Muscle of leg (tissue), 11 donors: ENCODE data around the gene MAB21L4. TPM values are rescaled to one million over a fixed set of nuclear protein-coding genes. Genes with fewer than 3 reads are reported as not detected.

Source experiments
- DNase-seq: peaks from one replicate; pipeline ENCODE4 v3.0.0; 2013
- H3K27ac ChIP-seq: one replicate; pipeline ENCODE4 v1.5.1; 2013; ENCODE audit warnings: mild to moderate bottlenecking, low read length, control low read depth
- H3K27me3 ChIP-seq: one replicate; pipeline ENCODE4 v1.6.1; 2013; ENCODE audit warnings: low read length; ENCODE audit not compliant: control insufficient read depth, insufficient read depth
- H3K36me3 ChIP-seq: one replicate; pipeline ENCODE4 v1.6.1; 2013; ENCODE audit warnings: low read length; ENCODE audit not compliant: control insufficient read depth, insufficient read depth
- H3K4me1 ChIP-seq: one replicate; pipeline ENCODE4 v1.6.1; 2013; ENCODE audit warnings: low read length; ENCODE audit not compliant: control insufficient read depth, insufficient read depth
- H3K4me3 ChIP-seq: one replicate; pipeline ENCODE4 v1.5.1; 2013; ENCODE audit warnings: low read length, control low read depth
- H3K9me3 ChIP-seq: replicated peaks from 2 replicates; pipeline ENCODE4 v1.6.1; 2013; ENCODE audit warnings: low read depth, low read length; ENCODE audit not compliant: control insufficient read depth
- WGBS: methylation state at CpG from one replicate; pipeline ENCODE4 v1.1.5; 2013; ENCODE audit warnings: missing lambda C conversion rate; ENCODE audit not compliant: insufficient coverage; 5-methylcytosine and 5-hydroxymethylcytosine counted together
- polyA plus RNA-seq, 8 donors: library from polyadenylated mRNA; unstranded; fragments of 120-200 nt; gene quantifications; one replicate each; pipeline versions ENCODE4 v1.2.1 to v1.2.3, GENCODE V29; 2013; ENCODE audit warnings: inconsistent platforms in 1 of 8, low replicate concordance in 1 of 8; ENCODE audit not compliant: insufficient read length in 8 of 8, insufficient read depth in 1 of 8
- total RNA-seq: library from RNA; stranded (reverse); fragments of 120-200 nt; gene quantifications from one replicate; pipeline ENCODE4 v1.2.4, GENCODE V29; 2013

Gene MAB21L4
- total and polyA plus RNA-seq, 9 donors = 0.06 to 2.4 (median 0.36) TPM; not detected in 4

DNA sequence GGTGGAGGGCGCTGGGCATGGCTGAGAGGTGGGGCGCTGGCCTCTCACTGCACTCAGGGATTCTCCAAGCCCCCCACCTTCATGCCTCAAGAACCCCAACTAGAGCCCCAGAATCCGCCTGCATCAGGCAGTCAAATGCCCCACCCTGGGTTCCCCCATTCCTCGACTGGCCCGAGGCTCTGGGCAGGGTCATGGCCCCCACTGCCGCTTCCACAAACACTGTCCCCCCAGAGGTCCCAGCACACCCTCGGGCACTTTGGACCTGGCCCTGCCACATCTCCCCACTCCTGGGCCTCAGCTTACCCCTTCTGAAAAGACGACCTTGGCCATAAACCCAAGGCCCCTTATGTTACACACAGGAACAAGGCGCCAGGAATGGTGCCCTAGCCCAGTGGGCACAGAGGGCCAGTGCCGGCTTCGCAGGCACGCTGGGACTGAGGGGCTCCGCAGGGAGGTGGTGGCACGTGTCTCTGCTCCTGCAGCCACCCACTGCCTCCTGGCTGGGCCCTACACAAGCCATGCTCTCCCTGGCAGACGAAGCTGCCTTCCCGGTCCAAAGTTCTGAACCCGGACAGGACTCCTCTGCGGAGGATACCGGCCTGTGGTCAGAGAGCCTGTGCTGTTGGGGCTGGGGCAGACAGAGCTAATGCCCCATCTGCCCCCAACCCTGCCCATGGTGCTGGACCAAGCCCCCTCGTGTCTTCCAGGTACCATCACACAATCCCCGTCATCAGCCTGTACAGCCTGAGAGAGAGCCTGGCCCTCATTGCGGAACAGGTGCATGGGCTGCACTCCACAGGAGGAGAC, 20.5 kb downstream of the MAB21L4 start:
- Histone ChIP-seq H3K27me3 (no peaks in the 10 kb centered on the region), H3K4me3 (no peak overlapping the region), H3K36me3 (no peaks in the 10 kb centered on the region), H3K4me1 (peaks cover 5% of the 10 kb centered on the region), H3K9me3 (no peaks in the 10 kb centered on the region), H3K27ac (no peak overlapping the region)
- 91% methylated on average over 17 of the region's 22 CpGs for WGBS
- DNase-seq = no peak

GRCh38 chr2:240874715-240875227, 21.2 kb downstream of the MAB21L4 start:
- Histone ChIP-seq H3K27ac (no peak overlapping the region), H3K4me1 (peaks cover 5% of the 10 kb centered on the region), H3K27me3 (no peaks in the 10 kb centered on the region), H3K4me3 (no peak overlapping the region), H3K9me3 (no peaks in the 10 kb centered on the region), H3K36me3 (no peaks in the 10 kb centered on the region)
- DNase-seq = no peak
- WGBS = 59% methylated on average over 9 of the region's 12 CpGs

DNA sequence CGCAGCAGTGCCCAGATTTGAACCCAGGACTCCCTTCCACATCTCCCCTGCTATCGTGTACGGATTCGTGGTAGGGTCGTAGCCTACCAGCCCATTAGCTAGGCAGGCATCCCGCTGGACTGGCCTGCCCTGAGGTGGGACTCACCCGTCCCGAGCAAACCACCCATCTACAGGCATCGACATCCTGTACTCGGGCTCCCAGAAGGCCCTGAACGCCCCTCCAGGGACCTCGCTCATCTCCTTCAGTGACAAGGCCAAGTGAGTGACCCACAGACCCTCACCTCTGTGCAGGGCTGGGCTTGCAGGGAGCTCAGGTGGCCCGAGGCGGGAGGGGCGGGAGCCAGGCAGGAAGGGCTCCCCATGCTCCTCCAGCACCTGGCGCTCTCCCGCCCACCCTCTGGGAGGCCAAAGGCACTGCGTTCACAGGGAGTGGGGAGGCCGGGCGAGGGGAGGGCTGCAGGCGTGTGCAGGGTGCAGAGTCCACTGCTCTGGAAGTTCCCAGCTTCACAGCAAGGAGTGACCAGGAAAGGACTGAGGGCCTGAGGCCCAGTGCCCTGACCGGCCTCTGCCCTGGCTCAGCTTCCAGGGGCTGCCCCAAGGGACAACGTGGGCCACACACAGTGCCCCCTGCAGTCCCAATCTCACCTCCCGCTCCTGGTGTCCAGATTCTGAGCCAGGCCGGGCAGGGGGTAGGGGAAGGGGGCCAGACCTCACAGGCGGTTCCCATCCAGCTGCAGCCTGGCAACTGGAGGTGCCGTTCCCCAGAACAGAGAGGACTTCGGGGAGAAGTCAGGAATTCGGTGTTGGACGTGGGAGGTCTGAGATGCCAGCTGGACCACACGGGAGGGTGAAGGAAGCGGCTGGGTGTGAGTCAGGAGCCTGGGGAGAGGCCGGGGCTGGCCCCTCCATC, 21.9 kb downstream of the MAB21L4 start:
- DNase-seq = no peak
- Histone ChIP-seq H3K27me3 (no peaks in the 10 kb centered on the region), H3K27ac (no peak overlapping the region), H3K9me3 (no peaks in the 10 kb centered on the region), H3K4me3 (no peak overlapping the region), H3K4me1 (peaks cover 5% of the 10 kb centered on the region), H3K36me3 (no peaks in the 10 kb centered on the region)
- WGBS = 59% methylated on average over 28 of the region's 33 CpGs

DNA sequence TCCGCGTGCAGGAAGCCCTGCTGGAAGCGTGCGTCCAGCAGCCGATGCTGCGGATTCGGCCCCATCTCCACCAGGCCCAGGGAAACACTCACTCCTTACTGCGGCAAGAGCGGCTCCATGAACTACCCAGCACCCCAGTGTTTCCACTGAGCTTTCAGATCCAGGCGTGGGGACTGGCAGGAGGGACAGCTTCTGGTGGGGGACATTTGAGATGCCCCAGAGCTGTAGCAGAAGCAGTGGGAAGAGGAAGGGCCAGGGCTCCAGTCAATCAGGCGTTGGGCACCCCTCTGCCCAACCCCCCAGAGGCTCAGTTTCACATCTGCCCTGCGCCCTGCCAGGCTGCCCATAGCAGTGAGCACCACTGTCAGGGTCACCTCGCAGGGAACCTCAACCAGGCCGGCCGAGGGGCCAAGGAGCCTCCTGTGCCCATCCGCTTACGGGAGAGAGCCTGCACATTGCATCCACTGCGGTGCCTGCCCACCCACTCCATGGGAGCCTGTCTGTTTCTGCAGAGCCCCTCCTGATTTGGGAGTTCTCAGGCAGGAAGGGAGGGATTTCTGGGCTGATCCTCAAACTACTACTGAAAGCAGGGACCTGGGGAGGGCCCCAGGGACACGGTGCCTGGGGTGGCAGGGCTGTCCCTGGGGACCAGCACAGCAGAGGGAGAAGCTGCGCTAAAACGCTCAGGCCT, 22.7 kb downstream of the MAB21L4 start:
- no peaks in the 10 kb centered on the region for H3K36me3 ChIP-seq
- H3K27me3 ChIP-seq = no peaks in the 10 kb centered on the region
- peaks cover 5% of the 10 kb centered on the region for H3K4me1 ChIP-seq
- no peaks in the 10 kb centered on the region for H3K9me3 ChIP-seq
- DNase-seq = no peak
- H3K27ac ChIP-seq = no peak overlapping the region
- WGBS = 76% methylated on average over 17 of the region's 21 CpGs
- no peak overlapping the region for H3K4me3 ChIP-seq

DNA sequence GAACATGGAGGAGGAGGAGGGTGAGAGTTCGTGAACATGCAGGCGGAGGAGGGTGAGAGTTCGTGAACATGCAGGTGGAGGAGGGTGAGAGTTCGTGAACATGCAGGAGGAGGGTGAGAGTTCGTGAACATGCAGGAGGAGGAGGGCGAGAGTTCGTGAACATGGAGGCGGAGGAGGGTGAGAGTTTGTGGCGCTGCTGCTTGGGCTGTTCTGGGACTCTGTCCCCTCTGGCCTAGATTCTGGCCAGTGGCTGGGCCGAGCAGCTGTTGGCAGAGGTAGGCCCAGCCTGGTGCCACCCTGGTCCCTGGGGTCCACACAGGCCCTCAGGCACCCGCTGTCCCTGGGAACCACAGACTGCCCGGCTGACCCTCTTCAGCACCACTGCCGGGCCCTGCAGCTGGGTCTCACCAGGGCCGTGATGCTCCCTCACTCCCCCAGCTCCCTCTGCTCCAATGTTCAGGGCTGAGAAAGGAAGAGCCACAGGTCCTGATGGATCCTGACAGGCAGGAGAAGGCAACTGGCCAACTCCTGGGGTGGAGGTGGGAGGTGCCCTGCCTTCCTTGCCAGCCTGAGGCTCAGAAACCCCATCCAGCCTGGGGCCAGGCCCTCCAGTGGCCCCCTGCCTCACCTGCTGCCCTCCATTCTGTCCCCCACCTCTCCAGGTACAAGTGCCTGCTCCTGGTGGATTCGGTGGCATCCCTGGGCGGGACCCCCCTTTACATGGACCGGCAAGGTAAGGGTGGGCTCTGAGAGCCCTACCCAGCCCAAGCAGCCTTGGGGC, 23.4 kb downstream of the MAB21L4 start:
- no peak overlapping the region for H3K4me3 ChIP-seq
- no peak for DNase-seq

DNA sequence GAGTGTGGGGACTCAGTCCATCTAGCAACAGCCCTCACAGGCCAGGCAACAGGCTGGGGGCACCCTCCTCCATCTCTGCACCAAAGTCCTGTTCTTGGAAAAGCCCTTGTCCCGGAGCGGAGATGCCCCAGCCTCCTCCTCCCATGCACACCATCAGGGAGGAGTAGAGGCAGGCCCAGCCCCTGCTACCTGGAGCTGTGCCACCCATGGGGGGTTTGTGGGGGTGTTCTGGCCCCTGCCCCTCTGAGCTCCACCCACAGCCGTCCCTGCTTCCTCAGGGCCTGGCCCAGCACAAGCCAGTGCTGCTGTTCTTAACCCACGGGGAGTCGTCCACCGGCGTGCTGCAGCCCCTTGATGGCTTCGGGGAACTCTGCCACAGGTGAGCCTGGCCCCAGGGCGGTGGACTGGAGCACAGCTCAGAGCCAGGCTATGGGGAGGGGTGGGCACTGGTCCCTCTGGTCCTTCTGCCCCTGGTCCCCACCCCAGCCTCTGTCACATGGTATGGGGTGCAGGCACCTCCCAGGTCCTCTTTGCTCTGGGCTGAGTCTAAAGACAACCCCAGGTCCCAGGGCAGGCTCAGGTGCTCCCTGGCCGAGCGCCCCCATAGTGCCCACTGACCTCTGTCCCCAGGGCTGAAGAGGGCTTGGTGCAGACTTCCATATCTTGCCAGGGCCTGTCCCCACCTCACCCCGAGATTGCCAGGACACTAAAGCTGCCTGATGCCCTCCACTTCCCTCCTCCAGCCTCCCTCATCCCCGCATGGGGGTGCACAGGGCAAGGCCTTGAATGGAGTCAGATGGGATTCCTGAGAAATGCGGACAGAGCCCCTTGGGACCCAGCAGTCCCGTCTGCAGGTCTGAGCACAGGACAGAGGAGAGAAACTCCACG, 24.6 kb downstream of the MAB21L4 start:
- H3K36me3 ChIP-seq = no peaks in the 10 kb centered on the region
- H3K4me3 ChIP-seq = no peak overlapping the region
- H3K9me3 ChIP-seq = no peaks in the 10 kb centered on the region
- no peak for DNase-seq
- no peaks in the 10 kb centered on the region for H3K27me3 ChIP-seq
- 69% methylated on average over 9 of the region's 16 CpGs for WGBS
- peaks cover 5% of the 10 kb centered on the region for H3K4me1 ChIP-seq
- H3K27ac ChIP-seq = no peak overlapping the region

More for the DNA sequence above, 23.4 kb downstream of the MAB21L4 start:
- 81% methylated on average over 17 of the region's 17 CpGs for WGBS
- no peaks in the 10 kb centered on the region for H3K36me3 ChIP-seq
- peaks cover 5% of the 10 kb centered on the region for H3K4me1 ChIP-seq
- no peak overlapping the region for H3K27ac ChIP-seq
- no peaks in the 10 kb centered on the region for H3K27me3 ChIP-seq
- H3K9me3 ChIP-seq = no peaks in the 10 kb centered on the region

DNA sequence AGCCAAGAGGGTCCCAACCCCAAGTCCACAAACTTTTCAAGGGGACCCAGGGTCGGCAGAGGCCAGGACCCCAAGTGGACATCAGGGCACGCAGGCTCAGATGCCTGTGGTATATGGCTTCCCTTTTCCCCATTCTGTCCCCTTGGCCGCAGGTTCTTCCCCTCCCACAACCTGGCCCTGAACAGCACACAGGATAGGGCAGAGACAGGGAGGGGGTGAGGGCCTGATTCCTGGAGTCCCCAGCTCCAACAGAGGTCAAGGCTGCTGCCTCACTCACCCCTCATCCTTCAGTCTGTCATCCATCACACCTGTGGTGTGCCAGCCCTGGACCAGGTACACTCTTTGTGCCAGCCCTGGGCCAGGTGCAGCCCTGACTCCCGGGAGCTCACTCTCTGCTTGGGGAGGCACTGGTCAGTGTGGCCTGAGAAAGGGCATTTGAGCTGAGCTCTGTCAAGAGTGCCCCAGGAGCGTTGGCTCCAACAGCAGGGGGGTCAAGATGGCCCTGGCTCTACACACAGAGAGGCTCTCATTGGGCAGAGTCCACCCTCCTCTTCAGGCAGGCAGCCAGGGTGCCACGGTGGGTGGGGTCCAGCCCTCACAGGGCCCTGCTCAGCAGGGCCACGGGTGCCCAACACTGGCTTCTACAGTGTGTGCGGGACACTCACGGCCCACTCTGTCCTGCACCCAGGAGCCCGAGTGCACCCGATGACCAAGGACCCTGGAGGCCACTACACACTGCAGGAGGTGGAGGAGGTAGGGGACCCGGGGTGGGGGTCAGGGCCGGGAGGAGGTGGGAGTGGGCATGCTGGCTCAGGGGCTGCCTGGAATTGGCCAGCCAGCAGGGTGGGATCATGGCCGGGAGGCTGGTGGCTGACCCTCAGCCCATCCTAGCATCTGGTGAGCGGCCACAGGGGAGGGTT, 25.7 kb downstream of the MAB21L4 start:
- H3K4me1 ChIP-seq = peaks cover 5% of the 10 kb centered on the region
- H3K36me3 ChIP-seq = no peaks in the 10 kb centered on the region
- no peak overlapping the region for H3K4me3 ChIP-seq
- no peaks in the 10 kb centered on the region for H3K27me3 ChIP-seq
- 78% methylated on average over 12 of the region's 15 CpGs for WGBS
- DNase-seq = no peak
- no peaks in the 10 kb centered on the region for H3K9me3 ChIP-seq
- no peak overlapping the region for H3K27ac ChIP-seq
